GM18870 (cell line): ENCODE results near the gene ELK4.

Experiments used
- ATAC-seq: cut with Tn5 transposase; IDR thresholded peaks from one replicate; pipeline ENCODE4 v1.9.1; 2021; ENCODE audit warnings: moderate library complexity; ENCODE audit not compliant: unreplicated experiment

ELK4 gene

DNA sequence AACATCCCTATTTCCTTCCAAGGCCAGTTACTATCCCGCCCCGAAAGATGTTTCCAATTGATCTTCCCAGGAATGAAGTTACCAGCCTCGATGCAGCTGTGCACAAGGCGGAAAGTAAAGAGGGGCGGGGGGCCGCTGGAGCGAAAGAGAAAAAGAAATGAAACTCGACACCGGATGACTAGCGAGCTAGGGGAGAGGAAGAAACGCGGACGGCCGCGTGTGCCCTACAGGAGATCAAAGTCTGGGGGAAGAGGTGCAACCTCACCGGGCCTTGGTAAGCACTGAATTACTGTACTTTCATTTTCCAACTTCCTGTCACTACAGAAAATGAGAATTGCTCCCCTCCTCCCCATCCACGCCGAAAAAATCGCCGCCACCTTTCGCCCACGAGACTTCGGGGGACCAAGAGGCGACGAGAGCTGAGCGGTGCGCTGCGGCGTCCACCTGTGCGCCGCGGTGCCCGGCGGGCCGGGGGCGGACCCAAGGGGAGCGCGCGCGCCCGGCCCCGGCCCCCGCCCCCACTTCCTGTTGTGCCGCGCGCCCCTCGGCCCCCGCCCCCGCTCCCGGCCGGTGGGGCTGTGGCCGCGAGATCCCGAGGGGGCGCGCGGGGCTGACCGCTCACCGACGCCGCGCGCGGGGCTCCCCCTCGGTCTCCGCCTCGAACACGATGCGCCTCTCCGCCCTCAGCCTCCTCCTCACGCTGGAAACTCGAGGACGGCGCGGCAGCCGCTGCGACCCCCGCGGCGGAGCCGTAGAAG is 622 bp downstream of the ELK4 start:
- peak; percentile 58 for ATAC-seq

DNA sequence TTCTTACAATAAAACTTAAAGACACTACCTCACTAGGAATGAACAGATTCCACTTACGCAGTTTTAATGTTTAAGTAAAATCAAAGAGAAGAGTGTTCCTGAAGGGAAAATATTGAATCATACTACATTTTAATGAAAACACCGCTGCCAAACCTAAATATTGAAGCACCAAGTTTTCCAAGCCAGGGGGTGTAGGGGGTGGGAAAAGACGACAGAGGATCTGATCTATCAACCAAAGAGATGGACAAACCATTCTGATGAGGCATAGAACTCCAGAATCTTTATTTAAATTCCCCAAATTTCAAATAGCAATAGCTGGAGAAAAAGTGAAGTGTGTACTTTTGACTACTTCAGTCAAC is 1.2 kb downstream of the ELK4 start:
- ATAC-seq = no peak

DNA sequence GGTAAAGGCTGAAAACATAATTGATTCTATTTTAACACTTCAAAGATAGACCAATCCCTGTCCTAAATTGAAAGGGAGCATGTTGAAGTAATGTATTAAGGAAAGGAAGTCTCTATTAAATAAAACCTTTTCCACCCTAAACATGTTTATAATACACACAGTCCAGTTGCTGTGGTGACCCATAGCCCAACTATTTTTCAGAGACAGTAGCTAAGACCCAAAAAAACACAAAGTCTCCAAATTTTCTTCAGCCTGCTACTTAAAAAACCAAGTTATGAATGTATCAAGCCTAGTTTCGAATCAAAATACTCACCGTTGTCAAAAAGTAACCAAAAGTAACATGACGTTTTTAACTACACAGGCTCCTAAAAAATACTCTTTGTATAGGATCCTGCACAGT is 1.6 kb downstream of the ELK4 start:
- no peak for ATAC-seq

DNA sequence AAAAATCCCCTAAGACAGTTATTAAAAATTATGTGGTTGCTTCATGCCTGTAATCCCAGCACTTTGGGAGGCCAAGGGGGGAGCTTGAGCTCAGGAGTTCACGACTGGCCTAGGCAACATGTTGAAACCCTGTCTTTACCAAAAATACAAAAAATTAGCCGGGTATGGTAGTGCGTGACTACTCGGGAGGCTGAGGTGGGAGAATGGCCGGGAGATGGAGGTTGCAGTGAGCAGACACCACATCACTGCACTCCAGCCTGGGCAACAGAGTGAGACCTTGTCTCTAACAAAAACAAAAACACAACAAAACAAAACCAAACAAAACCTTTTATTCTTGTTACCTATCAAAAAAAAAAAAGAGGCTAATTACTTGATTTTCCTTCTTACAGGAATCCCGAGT is 2.1 kb downstream of the ELK4 start:
- no peak for ATAC-seq

DNA sequence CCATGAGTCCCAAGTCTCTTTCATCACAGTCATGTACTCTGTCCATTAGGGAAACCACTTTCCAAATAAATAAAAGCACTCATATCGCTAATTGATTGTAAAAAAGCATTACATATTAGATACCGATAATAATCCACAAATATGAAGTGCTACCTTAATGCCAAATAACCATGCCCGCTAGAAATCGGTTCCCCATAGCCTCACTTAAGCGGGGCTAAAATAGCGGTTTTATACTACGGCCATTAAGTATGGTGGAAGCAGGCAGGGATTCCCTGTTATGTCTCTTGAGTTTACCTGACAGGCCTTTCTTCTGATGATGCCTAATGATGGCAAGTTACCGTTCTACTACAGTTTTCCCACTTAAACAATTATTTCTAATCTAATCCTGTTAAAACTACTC is 3.9 kb downstream of the ELK4 start:
- no peak for ATAC-seq

DNA sequence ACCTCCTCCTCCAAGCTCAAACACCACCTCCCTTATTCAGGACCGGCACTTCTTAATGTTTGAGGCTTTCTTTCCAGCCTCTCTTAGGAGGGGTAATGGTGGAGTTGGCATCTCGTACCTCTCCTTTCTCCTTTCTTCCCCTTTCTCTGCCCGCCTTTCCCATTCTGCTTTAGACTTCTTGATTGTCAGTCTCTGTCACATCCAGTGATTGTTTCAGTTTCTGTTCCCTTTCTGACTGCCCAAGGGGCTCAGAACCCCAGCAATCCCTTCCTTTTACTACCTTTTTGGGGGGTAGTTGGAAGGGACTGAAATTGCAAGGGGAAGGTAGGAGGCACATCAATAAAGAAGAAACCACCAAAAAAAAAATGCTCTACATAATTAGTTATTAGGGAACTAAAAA is 5.6 kb downstream of the ELK4 start:
- no peak for ATAC-seq

DNA sequence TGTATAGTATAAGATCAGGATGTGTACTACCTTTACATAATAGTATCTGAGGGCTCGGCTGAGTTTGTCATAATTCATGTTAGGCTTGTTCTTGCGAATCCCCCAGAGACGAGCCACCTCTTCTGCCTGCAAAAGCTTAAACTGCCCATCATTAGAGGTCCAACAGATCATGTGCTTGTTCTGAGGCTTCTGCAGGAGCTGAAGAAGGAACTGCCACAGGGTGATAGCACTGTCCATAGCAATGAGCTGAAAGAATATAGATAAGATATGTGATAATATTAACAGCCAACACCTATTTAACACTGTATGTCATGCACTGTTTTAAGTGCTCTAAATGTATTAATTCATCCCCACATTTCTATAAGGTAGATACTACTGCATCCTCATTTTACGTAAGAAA is 8.2 kb downstream of the ELK4 start:
- no peak for ATAC-seq

DNA sequence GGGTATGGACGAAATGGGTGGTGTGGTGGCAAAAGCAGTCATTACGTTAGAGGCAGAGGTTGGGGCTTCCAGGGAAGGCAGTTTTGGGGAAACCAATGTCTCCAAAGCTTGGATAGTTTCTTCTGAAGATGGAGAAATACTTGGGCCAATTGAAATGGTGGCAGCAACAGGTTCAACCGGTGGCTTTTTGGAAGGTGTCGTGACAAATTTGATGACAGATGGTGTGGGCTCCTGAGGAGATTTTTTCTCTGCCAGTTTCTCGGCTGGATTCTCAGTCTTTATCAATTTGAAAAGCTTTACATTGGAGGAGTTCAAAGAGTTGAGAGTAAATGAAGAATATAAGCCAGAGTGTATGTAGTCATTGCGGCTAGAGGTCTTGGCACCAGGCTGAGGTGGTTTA is 11.5 kb downstream of the ELK4 start:
- ATAC-seq = no peak

DNA sequence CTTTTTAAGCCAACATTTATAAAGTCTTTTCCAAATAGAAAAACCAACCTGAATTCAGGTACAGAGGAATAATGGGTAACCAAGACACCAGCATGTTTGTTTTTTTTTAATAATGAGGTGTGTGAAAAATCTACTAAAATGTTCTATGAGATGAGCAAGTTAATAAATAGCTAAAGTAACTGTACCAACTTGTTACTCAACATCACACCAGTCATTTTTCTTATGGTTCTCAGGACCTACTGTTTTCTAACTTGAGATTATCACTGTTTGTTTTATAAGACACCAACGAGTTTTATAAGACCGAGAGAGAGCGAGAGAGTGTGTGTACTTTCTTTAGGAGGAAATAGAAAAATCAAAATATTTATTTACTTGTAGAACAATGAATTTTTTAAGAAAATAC is 12.4 kb downstream of the ELK4 start:
- ATAC-seq = no peak

DNA sequence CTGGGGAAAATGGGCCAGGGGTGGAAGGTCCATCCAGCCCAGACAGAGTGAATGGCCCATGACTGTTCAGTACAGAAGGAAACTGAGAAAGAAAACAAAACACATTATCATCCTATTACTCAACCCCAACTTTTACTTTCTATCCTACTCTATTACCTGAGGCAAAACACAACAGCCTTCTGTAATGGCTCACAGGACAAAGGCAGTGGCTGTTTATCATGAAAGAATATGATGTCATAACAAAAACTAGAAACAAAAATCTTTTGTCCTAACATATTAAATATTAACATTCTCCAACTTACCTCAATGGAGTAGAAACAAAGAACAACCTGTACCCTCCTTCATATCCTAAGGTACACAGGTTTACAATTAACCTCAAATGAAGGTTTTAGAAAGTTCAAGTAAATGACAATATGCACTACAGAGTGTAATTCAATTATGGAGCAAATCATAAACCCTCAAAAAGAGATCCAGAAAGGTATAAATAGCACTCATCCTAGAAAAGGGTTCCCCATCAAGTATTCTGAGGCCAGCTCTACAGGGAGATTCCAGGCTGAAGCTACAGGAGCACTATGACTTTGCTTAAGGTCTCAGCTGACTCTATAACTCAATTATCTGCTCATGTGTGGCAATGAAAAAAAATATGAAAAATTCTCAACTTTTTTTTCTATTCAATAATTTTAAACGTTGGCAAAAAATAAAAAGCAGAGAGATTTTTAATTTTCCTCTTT is 15.1 kb downstream of the ELK4 start:
- peak; percentile 69 for ATAC-seq

DNA sequence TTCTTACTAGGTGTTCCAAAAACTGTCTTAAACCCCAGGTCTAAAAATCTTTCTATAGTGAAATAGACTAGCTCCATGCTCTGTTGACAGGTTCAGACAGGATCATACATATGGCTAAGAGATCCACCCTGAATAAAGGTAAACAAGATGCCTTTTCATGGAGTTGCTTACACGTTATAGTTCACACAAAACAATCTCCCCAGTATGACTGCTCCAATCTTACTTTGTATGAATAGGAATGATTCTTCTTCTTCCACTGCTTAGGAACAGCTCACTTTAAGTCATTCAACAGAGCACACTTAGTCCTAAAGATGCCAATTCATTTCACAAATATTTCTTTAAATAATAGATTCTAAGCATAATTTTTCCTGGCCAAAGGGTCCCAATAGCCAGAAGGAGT is 16.0 kb downstream of the ELK4 start:
- ATAC-seq = no peak

DNA sequence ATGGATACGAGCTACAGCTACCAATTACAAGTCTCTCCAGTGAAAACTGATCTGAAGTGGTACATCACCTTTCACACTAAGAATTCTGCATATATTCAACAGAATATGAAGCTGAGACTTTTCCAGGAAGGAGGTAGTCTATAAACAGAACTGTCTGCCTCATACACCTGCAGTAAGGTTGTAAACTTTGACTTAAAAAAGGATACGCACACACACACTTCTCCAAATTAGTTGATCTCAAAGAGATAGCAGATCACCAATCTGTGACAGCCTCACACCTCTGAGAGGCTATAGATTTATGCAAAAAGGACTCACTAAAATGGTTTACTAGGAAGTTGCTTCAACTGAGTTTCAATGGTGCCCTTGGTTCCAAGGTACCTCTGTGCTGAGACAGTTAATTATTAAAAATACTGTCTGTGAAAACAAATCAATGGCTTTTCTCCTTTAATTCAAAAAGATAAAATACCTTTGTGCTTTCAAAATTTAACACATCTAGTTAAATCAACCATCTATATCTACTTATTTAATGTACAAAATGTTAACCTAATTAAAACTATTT is 17.9 kb downstream of the ELK4 start:
- ATAC-seq = no peak

DNA sequence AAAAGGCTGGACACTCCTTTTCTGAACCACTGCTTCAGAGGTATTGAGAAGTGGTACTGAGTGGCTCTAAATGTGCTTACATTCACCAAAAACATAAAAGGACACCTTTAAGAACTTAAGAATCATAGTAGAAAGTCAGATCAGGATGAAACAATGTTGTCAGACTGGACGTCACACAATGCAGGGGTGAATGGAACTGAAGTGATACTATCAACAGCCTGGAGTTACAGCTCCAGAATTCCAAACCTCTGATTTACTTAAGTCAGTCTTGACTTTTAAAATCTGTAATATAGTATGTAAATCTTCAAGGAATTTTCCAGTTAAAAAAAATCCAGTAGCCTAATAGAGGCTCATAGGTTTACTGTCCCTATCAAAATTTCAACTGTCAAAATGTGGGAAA is 19.3 kb downstream of the ELK4 start:
- ATAC-seq = no peak

DNA sequence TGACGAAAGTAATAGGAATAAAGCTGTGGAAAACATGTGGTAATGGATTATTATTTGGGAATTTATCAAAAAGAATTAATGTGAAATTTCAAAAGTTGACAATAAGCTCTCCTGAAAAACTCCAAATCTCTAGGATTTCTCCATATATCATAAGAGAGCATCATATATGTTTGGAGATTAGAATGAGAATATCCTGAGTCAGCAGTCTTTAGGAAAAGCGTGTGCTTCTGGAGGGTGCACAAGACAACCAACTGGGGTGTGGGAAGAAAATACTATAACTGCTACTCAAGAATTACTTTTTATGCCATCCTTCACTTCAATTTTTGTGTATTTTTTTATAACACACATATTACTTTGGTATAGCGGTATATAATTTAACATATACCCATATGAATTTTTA is 19.7 kb downstream of the ELK4 start:
- ATAC-seq = no peak

DNA sequence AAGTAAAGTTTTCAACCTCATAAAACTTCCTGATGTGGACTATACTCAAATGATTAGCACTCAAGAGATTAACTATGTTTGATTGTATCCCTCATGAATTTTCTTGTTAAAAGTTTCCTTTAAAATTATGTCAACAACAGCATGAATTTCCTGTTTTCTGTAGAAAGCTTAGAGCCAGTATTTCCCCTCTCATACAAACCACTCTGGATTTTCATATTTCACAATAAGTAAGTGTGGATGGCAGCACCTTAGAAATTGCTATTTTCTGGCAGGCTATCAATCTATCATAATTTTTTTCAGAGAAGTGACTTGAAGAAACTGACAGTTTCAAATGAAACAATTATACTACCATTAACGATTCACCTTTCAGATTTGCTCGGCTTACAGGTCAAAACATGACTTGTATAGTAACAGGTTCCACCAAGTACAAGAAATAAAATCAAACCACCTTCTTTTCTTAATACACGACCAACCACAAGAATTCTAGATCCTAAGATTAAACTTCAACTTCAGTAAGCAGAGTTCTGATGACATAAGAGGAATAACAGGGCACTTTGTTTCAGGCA is 20.8 kb downstream of the ELK4 start:
- no peak for ATAC-seq

DNA sequence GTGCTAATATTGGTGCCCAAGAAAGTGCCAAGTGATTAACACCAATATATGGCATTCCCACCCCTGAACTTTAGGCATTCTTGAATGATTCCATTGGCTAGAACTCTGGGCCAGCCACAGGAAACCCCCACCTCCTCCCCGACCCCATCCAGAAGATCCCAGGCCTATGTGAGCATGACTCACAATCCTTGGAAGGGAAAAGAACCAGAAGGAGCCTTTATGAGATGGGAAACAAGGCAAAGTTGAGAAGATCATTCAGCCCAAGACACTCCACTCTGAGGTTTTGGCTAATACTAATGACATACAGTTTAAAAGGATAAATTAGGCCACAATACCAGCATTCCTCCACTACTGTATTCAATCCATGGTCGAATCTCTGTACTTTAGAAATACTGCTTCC is 21.8 kb downstream of the ELK4 start:
- no peak for ATAC-seq

DNA sequence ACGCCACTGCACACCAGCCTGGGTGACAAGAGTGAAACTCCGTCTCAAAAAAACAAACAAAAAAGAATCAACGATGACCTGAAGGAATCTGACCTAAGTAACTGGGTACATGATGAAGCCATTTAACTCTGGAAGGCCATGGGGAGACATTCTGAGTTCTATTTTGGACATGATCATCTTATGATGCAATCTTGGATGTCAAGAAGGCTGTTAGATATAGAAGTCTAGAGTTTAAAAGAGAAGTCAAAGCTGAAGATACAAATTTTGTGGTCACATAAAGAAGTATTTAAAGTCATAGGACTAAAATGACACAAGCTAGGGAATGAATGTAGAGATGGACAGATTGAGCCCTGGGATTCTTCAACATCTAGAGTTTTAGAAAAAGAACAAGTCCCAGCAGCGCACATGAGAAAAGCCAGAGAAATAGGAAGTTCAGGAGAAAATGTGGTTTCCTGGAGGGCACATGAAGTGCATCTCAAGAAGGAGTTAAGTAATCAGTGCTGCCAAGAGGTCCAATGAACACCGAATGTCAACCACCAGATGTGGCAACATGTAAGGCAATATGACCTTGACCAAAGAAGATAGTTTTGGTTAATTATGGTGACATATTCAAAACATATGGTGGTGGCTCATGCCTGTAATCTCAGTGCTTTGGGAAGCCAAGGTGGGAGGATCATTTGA is 26.8 kb downstream of the ELK4 start:
- ATAC-seq = no peak

DNA sequence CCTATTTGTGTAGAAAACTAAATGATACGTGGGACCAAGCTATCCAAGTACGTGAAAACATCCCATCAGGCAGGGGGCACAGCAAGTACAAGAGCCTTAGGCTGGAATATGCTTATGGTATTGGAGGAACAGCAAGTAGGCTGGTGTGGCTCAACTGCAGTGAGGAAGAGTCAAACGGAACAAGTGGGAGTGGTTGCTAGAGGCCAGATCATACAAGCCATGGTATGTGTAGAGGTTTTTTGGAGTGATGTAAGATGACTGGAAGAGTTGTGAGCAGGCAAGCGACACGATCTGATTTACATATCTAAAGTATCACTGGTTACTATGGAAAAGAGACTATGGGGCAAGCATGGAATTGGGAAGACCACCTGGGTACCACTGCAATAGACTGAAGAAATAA is 27.8 kb downstream of the ELK4 start:
- ATAC-seq = no peak

DNA sequence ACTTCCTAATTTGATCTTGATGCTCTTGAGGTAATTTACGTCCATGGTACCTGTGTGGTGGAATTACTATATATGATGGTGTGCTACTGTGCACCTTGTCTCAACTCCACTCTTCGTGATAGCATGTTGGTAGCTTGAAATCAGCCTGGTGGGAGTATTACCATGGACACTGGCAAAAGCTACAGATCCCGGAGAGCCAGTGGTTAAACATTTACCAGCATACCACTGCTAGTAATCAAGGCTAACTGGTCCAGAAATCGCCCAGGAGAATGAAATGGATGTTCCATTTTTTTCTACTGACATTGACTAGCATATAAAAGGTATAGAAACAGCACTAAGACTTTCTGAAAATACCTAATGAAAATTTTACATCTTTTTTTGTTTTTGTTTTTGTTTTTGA is 30.6 kb downstream of the ELK4 start:
- no peak for ATAC-seq

DNA sequence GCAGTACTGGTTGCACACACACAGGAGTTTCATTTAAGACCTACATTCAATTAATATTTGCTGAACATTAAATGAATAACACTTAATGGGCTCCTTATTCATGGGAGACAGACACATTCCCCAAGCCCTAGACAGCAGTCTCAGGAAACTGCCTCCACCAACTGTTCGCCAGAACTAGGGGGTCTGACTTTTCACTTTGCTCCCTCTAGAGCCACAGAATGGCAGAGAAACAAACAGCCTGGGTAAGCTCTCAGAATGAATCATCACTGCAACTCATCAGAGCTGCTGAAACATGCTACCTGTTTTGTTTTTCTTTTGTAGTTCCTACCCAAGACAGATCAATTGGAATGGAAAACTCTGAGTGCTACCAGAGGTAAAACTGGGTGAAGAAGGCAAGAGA is 31.7 kb downstream of the ELK4 start:
- peak; percentile 57 for ATAC-seq

DNA sequence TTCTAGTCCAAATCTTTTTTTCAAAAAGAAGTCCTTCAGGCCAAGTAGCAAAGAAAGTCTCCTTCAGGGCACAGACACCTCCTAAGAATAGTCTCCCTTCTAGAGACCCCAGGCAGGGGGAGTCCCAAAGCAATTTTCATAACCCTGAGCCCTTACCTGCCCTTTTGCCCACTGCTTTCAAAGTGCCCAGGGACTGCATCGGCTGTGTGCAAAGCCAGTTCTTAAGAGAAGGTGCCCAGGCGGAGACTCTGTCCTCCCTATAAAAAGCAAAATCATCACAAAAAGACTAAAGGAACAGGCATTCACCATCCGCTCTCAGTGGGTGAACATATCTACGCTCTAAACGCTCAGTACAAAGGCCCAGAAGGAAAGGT is 32.2 kb downstream of the ELK4 start:
- ATAC-seq = no peak
